PC-9 (cell line): ENCODE results near the gene SORBS2. TPM values are rescaled to one million over a fixed set of nuclear protein-coding genes. Genes with fewer than 3 reads are reported as not detected.

ENCODE experiments used
- BruUV-seq: library from RNA; stranded (reverse); fragments of 400-500 nt; replicated peaks from 2 replicates; lab custom pipeline; 2021; lab: Mats Ljungman, UMichigan
- CTCF ChIA-PET: fragments of 300-600 bp; sonication (Branson Sonifier 250); formaldehyde crosslinking; loops from one replicate; lab custom pipeline; 2022; ENCODE audit warnings: antibody characterized with exemption; lab: Charles Lee
- POLR2A ChIA-PET: fragments of 300-600 bp; sonication (Branson Sonifier 250); formaldehyde crosslinking; loops from one replicate; lab custom pipeline; 2022; ENCODE audit warnings: antibody characterized with exemption; ENCODE audit not compliant: unreplicated experiment; lab: Charles Lee
- DNase-seq, 2 experiments: peaks; one replicate each; pipeline versions ENCODE4 v3.0.0 to v3.0.0-alpha.2; 2015 to 2022; ENCODE audit warnings: mixed read lengths in 1 of 2
- H2AFZ ChIP-seq: fragments of 200-600 bp; sonication (generic); 2 replicates; pipeline ENCODE4 v1.8.1; 2017; ENCODE audit warnings: antibody characterized with exemption
- H3F3A ChIP-seq: fragments of 200-600 bp; sonication (generic); 2 replicates; pipeline ENCODE4 v1.8.1; 2017; ENCODE audit warnings: antibody characterized with exemption, mild to moderate bottlenecking, low read depth; ENCODE audit not compliant: insufficient read depth
- H3K27ac ChIP-seq: fragments of 200-600 bp; sonication (generic); 2 replicates; pipeline ENCODE4 v1.6.1; 2016; ENCODE audit warnings: mixed run types
- H3K27me3 ChIP-seq: fragments of 200-600 bp; sonication (generic); 2 replicates; pipeline ENCODE4 v1.6.1; 2016; ENCODE audit warnings: low read depth, mixed run types; ENCODE audit not compliant: insufficient read depth
- H3K36me3 ChIP-seq: fragments of 200-600 bp; sonication (generic); 2 replicates; pipeline ENCODE4 v1.6.1; 2016; ENCODE audit warnings: low read depth, mixed run types
- H3K4me1 ChIP-seq: fragments of 200-600 bp; sonication (generic); replicated peaks from 2 replicates; pipeline ENCODE4 v1.6.1; 2016; ENCODE audit warnings: mixed run types; ENCODE audit not compliant: insufficient read depth
- H3K4me2 ChIP-seq: fragments of 200-600 bp; sonication (generic); 2 replicates; pipeline ENCODE4 v1.6.1; 2017; ENCODE audit warnings: mixed run types
- H3K4me3 ChIP-seq: fragments of 200-600 bp; sonication (generic); 2 replicates; pipeline ENCODE4 v1.6.1; 2016; ENCODE audit warnings: mixed run types
- H3K79me2 ChIP-seq: fragments of 200-600 bp; sonication (generic); 2 replicates; pipeline ENCODE4 v1.6.1; 2017; ENCODE audit warnings: low read depth, mixed run types
- H3K9me2 ChIP-seq: fragments of 200-600 bp; sonication (generic); 2 replicates; pipeline ENCODE4 v1.8.1; 2017; ENCODE audit warnings: mild to moderate bottlenecking; ENCODE audit not compliant: insufficient read depth
- H3K9me3 ChIP-seq: fragments of 200-600 bp; sonication (generic); 2 replicates; pipeline ENCODE4 v1.8.1; 2016; ENCODE audit warnings: low read depth; ENCODE audit not compliant: insufficient read depth
- H4K20me1 ChIP-seq: fragments of 200-600 bp; sonication (generic); 2 replicates; pipeline ENCODE4 v1.8.1; 2017; ENCODE audit not compliant: insufficient read depth
- EZH2 ChIP-seq: fragments of 200-600 bp; sonication (generic); IDR thresholded peaks from 2 replicates; pipeline ENCODE4 v1.8.0; 2017; ENCODE audit warnings: antibody characterized with exemption, low read depth
- intact Hi-C: fragments of 100-400 bp; cut with micrococcal nuclease; formaldehyde crosslinking; loops from one replicate; pipeline ENCODE4 v1.10.0; 2022; ENCODE audit not compliant: unreplicated experiment
- total RNA-seq: library from RNA; stranded (reverse); gene quantifications from 2 replicates; pipeline ENCODE4 v1.2.3, GENCODE V29; 2021
- TF ChIP-seq, protein P1 (sequence below): fragments of 200-600 bp; sonication (generic); conservative IDR thresholded peaks from 2 replicates; pipeline ENCODE4 v1.6.1; 2017; ENCODE audit warnings: mixed run types, antibody characterized with exemption, mild to moderate bottlenecking, moderate library complexity

The SORBS2 gene
- total RNA-seq, 1 experiment from 2014 or later, result 16.4 TPM

DNA sequence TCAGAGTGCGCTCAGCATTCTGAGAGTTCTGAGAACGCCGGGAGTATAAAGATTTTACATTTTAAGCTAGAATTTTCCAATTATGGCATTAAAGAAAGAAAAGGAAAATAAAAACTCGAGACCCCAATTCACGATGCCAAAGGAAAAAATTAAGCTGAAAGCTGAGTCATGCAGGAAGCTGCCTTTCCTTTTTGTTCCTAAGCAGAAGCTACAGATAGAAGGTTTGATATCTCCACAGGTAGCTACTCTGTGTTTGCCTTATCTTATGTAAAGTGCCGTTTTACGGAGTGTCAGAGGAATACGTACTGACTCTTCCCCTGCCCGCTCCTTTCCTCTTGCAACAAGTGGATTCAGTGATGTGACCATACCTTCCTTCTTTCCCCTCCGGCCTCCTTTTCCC is 10.8 kb upstream of the SORBS2 start:
- DNase-seq, result no peak
- H3K27ac ChIP-seq, result no peak overlapping the region
- BruUV-seq, result no TSS peak
- intact Hi-C loops, result no loop called here
- H3K4me1 ChIP-seq, result peaks cover 6% of the 10 kb centered on the region; the same call in 1 of the 2 replicates
- H3K79me2 ChIP-seq, result no peaks in the 10 kb centered on the region
- no peak overlapping the region for H3K4me2 ChIP-seq
- no peaks in the 10 kb centered on the region for H3K9me2 ChIP-seq
- no peaks in the 10 kb centered on the region for H3K9me3 ChIP-seq
- ChIA-PET POLR2A (no interaction called here), CTCF (interaction anchor here (0.7 kb wide), 1 partner anchor 157 kb away, joined by 3 read pairs; no protein-coding TSS in a partner anchor)
- TF ChIP-seq, protein P1, sequence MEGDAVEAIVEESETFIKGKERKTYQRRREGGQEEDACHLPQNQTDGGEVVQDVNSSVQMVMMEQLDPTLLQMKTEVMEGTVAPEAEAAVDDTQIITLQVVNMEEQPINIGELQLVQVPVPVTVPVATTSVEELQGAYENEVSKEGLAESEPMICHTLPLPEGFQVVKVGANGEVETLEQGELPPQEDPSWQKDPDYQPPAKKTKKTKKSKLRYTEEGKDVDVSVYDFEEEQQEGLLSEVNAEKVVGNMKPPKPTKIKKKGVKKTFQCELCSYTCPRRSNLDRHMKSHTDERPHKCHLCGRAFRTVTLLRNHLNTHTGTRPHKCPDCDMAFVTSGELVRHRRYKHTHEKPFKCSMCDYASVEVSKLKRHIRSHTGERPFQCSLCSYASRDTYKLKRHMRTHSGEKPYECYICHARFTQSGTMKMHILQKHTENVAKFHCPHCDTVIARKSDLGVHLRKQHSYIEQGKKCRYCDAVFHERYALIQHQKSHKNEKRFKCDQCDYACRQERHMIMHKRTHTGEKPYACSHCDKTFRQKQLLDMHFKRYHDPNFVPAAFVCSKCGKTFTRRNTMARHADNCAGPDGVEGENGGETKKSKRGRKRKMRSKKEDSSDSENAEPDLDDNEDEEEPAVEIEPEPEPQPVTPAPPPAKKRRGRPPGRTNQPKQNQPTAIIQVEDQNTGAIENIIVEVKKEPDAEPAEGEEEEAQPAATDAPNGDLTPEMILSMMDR, result no peak
- TF ChIP-seq EZH2, result no peak
- no peaks in the 10 kb centered on the region for H4K20me1 ChIP-seq
- no peaks in the 10 kb centered on the region for H3K36me3 ChIP-seq
- no peak overlapping the region for H2AFZ ChIP-seq
- H3K4me3 ChIP-seq, result no peak overlapping the region
- no peaks in the 10 kb centered on the region for H3K27me3 ChIP-seq
- no peaks in the 10 kb centered on the region for H3F3A ChIP-seq

DNA sequence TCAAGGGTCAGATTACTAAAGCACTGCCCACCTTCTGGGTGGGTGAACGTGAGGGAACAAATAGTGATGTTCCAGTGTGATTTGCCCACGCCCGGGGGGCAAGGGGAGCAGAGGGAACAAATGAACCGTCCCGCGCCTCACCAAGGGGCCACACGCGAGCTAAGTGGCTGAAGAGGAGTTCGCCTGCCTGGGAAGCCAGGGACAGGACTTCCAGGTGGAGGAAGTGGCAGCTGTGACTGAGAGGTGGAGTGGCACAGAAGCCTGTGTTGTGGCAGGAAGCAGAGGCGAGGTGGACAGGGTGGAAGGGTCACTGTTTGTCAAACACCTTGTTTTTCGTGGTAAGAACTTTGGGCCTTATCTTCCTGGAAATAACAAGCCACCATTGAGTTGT is 9.0 kb upstream of the SORBS2 start:
- no TSS peak for BruUV-seq
- ChIA-PET CTCF (no interaction called here), POLR2A (no interaction called here)
- no peaks in the 10 kb centered on the region for H3K36me3 ChIP-seq
- no peaks in the 10 kb centered on the region for H3K9me3 ChIP-seq
- no peak overlapping the region for H3K27ac ChIP-seq
- H4K20me1 ChIP-seq, result no peaks in the 10 kb centered on the region
- H3K79me2 ChIP-seq, result no peaks in the 10 kb centered on the region
- no peak overlapping the region for H3K4me3 ChIP-seq
- intact Hi-C loops, result no loop called here
- peaks cover 6% of the 10 kb centered on the region; the same call in 1 of the 2 replicates for H3K4me1 ChIP-seq
- H3K27me3 ChIP-seq, result no peaks in the 10 kb centered on the region
- TF ChIP-seq, protein P1, result no peak
- TF ChIP-seq EZH2, result no peak
- DNase-seq, result no peak
- no peak overlapping the region for H3K4me2 ChIP-seq
- H3K9me2 ChIP-seq, result no peaks in the 10 kb centered on the region
- H2AFZ ChIP-seq, result no peak overlapping the region
- H3F3A ChIP-seq, result no peaks in the 10 kb centered on the region

- Histone ChIP-seq H3K79me2 (no peaks in the 10 kb centered on the region), H3K9me2 (no peaks in the 10 kb centered on the region), H3F3A (no peaks in the 10 kb centered on the region), H3K27me3 (no peaks in the 10 kb centered on the region), H2AFZ (no peak overlapping the region), H3K4me1 (peaks cover 2% of the 10 kb centered on the region; the same call in 1 of the 2 replicates), H3K27ac (no peak overlapping the region), H4K20me1 (no peaks in the 10 kb centered on the region), H3K9me3 (no peaks in the 10 kb centered on the region), H3K36me3 (no peaks in the 10 kb centered on the region), H3K4me3 (no peak overlapping the region), H3K4me2 (no peak overlapping the region)
- ChIA-PET POLR2A (no interaction called here), CTCF (no interaction called here)
- TF ChIP-seq EZH2, result no peak
- TF ChIP-seq, protein P1, result no peak
- no TSS peak for BruUV-seq
- intact Hi-C loops, result no loop called here
- no peak for DNase-seq
Measured at GRCh38 chr4:185820146-185821028, 8.4 kb upstream of the SORBS2 start.
